Effector memory CD8-positive, alpha-beta T cell (primary cell): Measurements from ENCODE around the gene IGSF6.
"Not testable (repeated sequence)": the region's sequence is repeated elsewhere in the genome, so short reads cannot be mapped to it uniquely, and the experiment has no call there.

Experiments used
- ATAC-seq: fragments of 150-1000 bp; cut with Tn5 transposase; replicated peaks from 2 replicates; pipeline ENCODE4 v1.10.0; 2021; ENCODE audit warnings: mild to moderate bottlenecking, moderate library complexity
- DNase-seq, 3 experiments: peaks; one replicate each; pipeline ENCODE4 v3.0.0; 2021
- H3K27ac Mint-ChIP-seq, 2 donors: one replicate each; pipeline ENCODE4 v1.8.0; 2022; ENCODE audit warnings: mild to moderate bottlenecking in 2 of 2, mixed read lengths in 2 of 2, moderate library complexity in 2 of 2
- H3K27me3 Mint-ChIP-seq, 2 donors: one replicate each; pipeline ENCODE4 v1.8.0; 2022; ENCODE audit warnings: mixed read lengths in 2 of 2
- H3K36me3 Mint-ChIP-seq: one replicate; pipeline ENCODE4 v1.8.0; 2022; ENCODE audit warnings: mild to moderate bottlenecking, moderate library complexity, mixed read lengths; ENCODE audit not compliant: insufficient read depth
- H3K4me1 Mint-ChIP-seq, 2 donors: one replicate each; pipeline ENCODE4 v1.8.0; 2022; ENCODE audit warnings: low read depth in 2 of 2, mixed read lengths in 2 of 2
- H3K4me3 Mint-ChIP-seq, 2 donors: one replicate each; pipeline ENCODE4 v1.8.0; 2022; ENCODE audit warnings: mild to moderate bottlenecking in 2 of 2, mixed read lengths in 2 of 2, moderate library complexity in 2 of 2
- H3K9me3 Mint-ChIP-seq, 2 donors: one replicate each; pipeline ENCODE4 v1.8.0; 2022; ENCODE audit warnings: mixed read lengths in 2 of 2
- total RNA-seq, 9 experiments: gene quantifications; one replicate each; lab custom pipeline; 2026; lab: John Stamatoyannopoulos, UW

The IGSF6 gene
- 0.11 to 0.88 (median 0.63) reads per million in 9 experiments for total RNA-seq

- Mint-ChIP-seq H3K4me3 (no peak within 1 kb of the TSS), H3K4me1 (peaks cover 19 to 27% of the 10 kb centered on the region in 2 donors)
These were observed at the start of gene IGSF6 for GRCh38 chr16:21652453-21652852. Gene IGSF6, minus strand, starts transcription at chr16:21652608. Its CDS starts 10 bp downstream, at chr16:21652598.

GRCh38 chr16:21701271-21701670, 48.9 kb upstream of the IGSF6 start:
- no peaks in the 10 kb centered on the region for H3K4me1 Mint-ChIP-seq
- no peak overlapping the region for H3K27ac Mint-ChIP-seq
- no peaks in the 10 kb centered on the region for H3K9me3 Mint-ChIP-seq
- no peak for ATAC-seq
- no peak overlapping the region for H3K4me3 Mint-ChIP-seq
- no peaks in the 10 kb centered on the region for H3K36me3 Mint-ChIP-seq
- H3K27me3 Mint-ChIP-seq, result no peaks in the 10 kb centered on the region
- no peak for DNase-seq

More at GRCh38 chr16:21652453-21652852, at the start of gene IGSF6:
- peak within 1 kb of the TSS; percentile 51 to 79 for H3K27ac Mint-ChIP-seq
- no peaks in the 10 kb centered on the region for H3K27me3 Mint-ChIP-seq
- DNase-seq (no peak), ATAC-seq (no peak)
- peaks cover 26% of the 10 kb centered on the region for H3K36me3 Mint-ChIP-seq
- no peaks in the 10 kb centered on the region for H3K9me3 Mint-ChIP-seq

DNA sequence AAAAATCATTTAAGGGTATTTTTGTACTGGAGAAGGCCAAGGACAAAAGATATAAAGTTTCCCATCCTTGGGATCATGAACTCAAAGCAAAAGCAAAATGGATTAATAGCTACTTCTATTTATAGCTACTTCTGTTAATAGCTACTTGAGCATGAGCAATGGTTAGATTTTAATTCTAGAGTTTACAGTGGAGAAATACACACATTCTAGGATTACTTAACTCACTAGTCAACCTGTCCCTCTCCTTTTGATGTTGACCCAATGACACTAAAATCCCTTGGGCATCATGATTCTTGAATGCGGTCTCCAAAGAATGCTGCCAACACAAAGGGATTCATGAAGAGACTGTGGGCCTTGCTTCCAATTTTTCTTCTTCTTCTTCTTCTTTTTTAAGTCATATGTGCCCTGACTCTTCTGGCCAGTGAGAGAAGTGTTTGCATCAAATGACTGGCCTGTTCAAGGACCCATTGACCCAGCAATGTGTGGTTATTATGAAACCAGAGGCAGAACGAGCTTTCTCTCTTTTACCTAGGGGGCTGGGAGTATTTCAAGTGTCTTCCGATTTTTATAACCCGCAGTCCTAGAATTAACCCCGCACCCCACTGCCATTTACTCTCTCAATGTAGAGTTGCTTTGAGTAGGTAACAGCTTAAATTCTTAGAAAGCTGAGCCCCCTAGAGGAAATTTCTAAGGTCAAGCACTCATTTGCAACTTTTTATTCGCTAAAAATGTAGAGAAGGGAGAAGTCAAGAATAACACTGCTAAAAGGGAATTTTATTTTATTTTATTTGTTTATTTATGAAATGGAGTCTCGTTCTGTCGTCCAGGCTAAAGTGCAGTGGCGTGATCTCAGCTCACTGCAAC, 46.0 kb upstream of the IGSF6 start:
- Mint-ChIP-seq H3K4me1 (no peaks in the 10 kb centered on the region), H3K4me3 (no peak overlapping the region), H3K36me3 (no peaks in the 10 kb centered on the region), H3K9me3 (no peaks in the 10 kb centered on the region), H3K27ac (no peak overlapping the region), H3K27me3 (no peaks in the 10 kb centered on the region)
- no peak for DNase-seq
- no peak for ATAC-seq

DNA sequence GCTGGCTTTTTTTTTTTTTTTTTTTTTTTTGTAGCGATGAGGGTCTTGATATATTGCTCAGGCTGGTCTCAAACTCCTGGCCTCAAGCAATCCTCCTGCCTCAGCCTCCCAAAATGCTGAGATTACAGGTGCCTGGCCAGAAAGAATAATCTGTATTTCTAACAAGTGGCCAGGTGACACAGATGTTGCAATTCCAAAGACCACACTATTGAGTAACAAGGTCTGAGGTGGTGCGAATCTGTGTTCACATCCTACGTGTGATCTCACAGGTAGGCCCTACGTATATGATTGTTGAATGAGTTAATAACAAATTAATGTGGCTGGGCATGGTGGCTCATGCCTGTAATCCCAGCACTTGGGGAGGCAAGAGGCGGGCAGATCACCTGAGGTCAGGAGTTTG, 44.6 kb upstream of the IGSF6 start:
- Mint-ChIP-seq H3K36me3 (no peaks in the 10 kb centered on the region), H3K27ac (no peak overlapping the region), H3K4me1 (no peaks in the 10 kb centered on the region), H3K4me3 (no peak overlapping the region), H3K9me3 (no peaks in the 10 kb centered on the region), H3K27me3 (peaks cover 5% of the 10 kb centered on the region in 2 donors)
- ATAC-seq (no peak), DNase-seq (no peak)

DNA sequence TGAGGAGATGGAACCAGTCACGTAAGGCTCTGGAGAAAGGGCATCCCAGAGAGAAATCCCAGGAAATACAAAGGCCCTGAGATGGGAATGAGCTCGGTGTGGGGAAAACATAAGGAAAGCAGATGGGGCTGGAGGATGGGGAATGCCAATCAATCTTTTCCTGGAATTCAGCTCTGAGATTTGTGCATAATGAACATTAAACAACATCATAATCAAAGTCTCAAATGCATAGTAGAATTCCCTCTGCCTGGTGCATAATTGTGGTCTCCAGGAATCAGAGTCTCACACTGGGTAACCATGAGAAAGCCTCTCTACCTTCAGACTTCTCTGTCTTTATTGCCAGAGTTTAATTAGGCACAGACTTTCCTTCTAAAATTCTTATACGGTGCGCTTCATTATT, 42.2 kb upstream of the IGSF6 start:
- Mint-ChIP-seq H3K27ac (no peak overlapping the region), H3K36me3 (no peaks in the 10 kb centered on the region), H3K4me3 (no peak overlapping the region), H3K9me3 (no peaks in the 10 kb centered on the region), H3K27me3 (peaks cover 7 to 9% of the 10 kb centered on the region in 2 donors), H3K4me1 (no peaks in the 10 kb centered on the region)
- ATAC-seq (no peak), DNase-seq (no peak)

GRCh38 chr16:21690967-21691366, 38.6 kb upstream of the IGSF6 start:
- H3K27me3 Mint-ChIP-seq, result peaks cover 7 to 15% of the 10 kb centered on the region in 2 donors
- not testable (repeated sequence) for H3K4me3 Mint-ChIP-seq, H3K4me1 Mint-ChIP-seq, H3K9me3 Mint-ChIP-seq, DNase-seq, H3K36me3 Mint-ChIP-seq, H3K27ac Mint-ChIP-seq, ATAC-seq

DNA sequence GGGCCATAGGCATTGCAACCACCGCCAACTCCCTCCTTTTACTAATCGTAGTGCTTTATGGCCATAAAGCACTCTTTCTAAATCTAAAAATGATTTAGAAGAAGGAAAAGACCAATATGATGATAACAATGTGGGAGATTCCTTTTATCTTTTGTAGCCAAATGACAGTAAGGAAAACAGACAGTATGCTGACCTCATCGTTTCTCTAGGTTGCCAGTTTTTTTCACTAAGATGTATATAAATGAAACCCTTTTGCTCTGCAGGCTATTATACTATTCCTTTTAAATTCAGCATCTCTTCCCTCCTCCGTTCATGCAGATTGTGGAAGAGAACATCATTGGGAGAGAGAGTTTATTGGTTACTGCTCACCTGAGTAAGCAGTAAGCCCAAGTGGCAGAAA, 36.7 kb upstream of the IGSF6 start:
- Mint-ChIP-seq H3K27me3 (peaks cover 7 to 15% of the 10 kb centered on the region in 2 donors), H3K4me1 (no peaks in the 10 kb centered on the region), H3K9me3 (no peaks in the 10 kb centered on the region), H3K4me3 (no peak overlapping the region), H3K27ac (no peak overlapping the region), H3K36me3 (no peaks in the 10 kb centered on the region)
- ATAC-seq (no peak), DNase-seq (no peak)

DNA sequence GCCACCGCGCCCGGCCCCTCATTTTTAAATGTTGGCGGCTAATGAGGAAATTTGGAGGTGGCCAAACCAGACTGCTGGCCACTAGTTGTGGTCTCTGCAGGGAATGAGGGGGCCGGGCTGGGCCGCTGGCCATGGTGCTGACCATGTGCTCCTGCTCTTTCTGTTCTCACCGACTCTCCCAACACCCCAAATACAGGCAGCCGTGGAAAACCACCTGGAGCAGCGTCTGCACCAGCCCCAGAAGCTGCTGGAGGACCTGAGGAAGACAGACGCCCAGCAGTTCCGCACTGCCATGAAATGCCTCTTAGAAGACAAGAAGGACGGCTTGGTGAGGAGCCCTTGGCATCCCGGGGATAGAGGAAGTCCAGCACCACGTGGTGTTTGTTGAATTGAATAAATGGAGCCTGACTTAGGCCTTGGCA, 32.6 kb upstream of the IGSF6 start:
- Mint-ChIP-seq H3K4me3 (no peak overlapping the region), H3K36me3 (no peaks in the 10 kb centered on the region), H3K27ac (no peak overlapping the region), H3K4me1 (no peaks in the 10 kb centered on the region), H3K9me3 (no peaks in the 10 kb centered on the region), H3K27me3 (peaks cover 0 to 23% of the 10 kb centered on the region in 2 donors)
- DNase-seq (no peak), ATAC-seq (no peak)

DNA sequence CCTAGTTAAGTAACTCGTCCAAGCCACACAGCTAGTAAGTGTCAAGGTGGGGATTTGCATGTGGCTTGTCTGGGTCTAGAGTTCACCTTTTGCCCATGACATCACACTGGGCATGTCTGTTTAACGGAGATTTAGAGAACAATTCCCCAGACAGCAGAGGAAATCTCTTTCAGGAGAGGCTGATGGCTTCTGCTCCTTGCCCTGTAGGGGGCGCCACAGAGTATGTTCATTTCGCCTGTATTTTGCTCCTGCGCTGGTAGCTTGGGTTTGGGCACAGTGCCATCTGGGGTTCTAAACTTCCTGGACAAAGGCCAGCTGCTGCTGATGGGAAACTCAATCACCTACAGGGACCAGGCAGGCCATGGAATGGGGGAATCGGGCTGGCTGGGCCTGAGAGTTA, 31.8 kb upstream of the IGSF6 start:
- Mint-ChIP-seq H3K36me3 (no peaks in the 10 kb centered on the region), H3K27ac (no peak overlapping the region), H3K27me3 (peaks cover 0 to 25% of the 10 kb centered on the region in 2 donors), H3K9me3 (no peaks in the 10 kb centered on the region), H3K4me1 (no peaks in the 10 kb centered on the region), H3K4me3 (no peak overlapping the region)
- no peak for ATAC-seq
- DNase-seq, result peak; percentile 8 to 14 (median 11)

- no peak for DNase-seq
- H3K36me3 Mint-ChIP-seq, result no peaks in the 10 kb centered on the region
- no peak overlapping the region for H3K27ac Mint-ChIP-seq
- H3K4me1 Mint-ChIP-seq, result no peaks in the 10 kb centered on the region
- no peak overlapping the region for H3K4me3 Mint-ChIP-seq
- no peak for ATAC-seq
- H3K9me3 Mint-ChIP-seq, result no peaks in the 10 kb centered on the region
- peaks cover 0 to 33% of the 10 kb centered on the region in 2 donors for H3K27me3 Mint-ChIP-seq
These were observed 30.8 kb upstream of the IGSF6 start for GRCh38 chr16:21683184-21683583.

GRCh38 chr16:21680714-21681113, 28.3 kb upstream of the IGSF6 start:
- peaks cover 0 to 26% of the 10 kb centered on the region in 2 donors for H3K27me3 Mint-ChIP-seq
- not testable (repeated sequence) for ATAC-seq, H3K36me3 Mint-ChIP-seq, H3K27ac Mint-ChIP-seq, DNase-seq, H3K4me1 Mint-ChIP-seq, H3K9me3 Mint-ChIP-seq, H3K4me3 Mint-ChIP-seq

GRCh38 chr16:21674456-21674855, 22.0 kb upstream of the IGSF6 start:
- not testable (repeated sequence) for DNase-seq, H3K9me3 Mint-ChIP-seq, H3K4me3 Mint-ChIP-seq, ATAC-seq, H3K36me3 Mint-ChIP-seq, H3K4me1 Mint-ChIP-seq, H3K27ac Mint-ChIP-seq
- H3K27me3 Mint-ChIP-seq, result peaks cover 8 to 19% of the 10 kb centered on the region in 2 donors

GRCh38 chr16:21673469-21673868, 21.1 kb upstream of the IGSF6 start:
- no peak overlapping the region for H3K27ac Mint-ChIP-seq

DNA sequence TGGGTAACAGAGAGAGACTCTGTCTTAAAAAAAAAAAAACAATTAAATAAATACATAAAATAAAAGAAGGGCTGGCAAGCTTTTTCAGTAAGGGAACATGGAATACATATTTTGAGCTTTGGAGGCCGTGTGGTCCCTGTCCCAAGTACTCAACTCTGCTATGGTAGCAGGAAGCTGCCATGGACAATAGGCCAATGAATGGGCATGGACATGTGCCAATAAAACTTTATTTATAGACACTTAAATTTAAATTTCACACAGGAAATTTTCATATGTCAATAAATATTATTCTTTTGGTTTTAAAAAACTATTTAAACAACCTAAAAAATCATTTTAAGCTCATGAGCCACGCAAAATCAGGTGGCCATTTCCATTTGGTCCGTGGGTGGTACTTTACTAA, 15.2 kb upstream of the IGSF6 start:
- Mint-ChIP-seq H3K9me3 (no peaks in the 10 kb centered on the region), H3K36me3 (peaks cover 2% of the 10 kb centered on the region), H3K27me3 (peaks cover 8 to 34% of the 10 kb centered on the region in 2 donors), H3K4me1 (peaks cover 0 to 2% of the 10 kb centered on the region in 2 donors), H3K4me3 (no peak overlapping the region), H3K27ac (no peak overlapping the region)
- DNase-seq (no peak), ATAC-seq (no peak)

More at GRCh38 chr16:21673469-21673868, 21.1 kb upstream of the IGSF6 start:
- H3K4me3 Mint-ChIP-seq, result no peak overlapping the region
- no peaks in the 10 kb centered on the region for H3K36me3 Mint-ChIP-seq
- H3K9me3 Mint-ChIP-seq, result no peaks in the 10 kb centered on the region
- ATAC-seq, result no peak
- H3K4me1 Mint-ChIP-seq, result no peaks in the 10 kb centered on the region
- H3K27me3 Mint-ChIP-seq, result peaks cover 8 to 16% of the 10 kb centered on the region in 2 donors
- DNase-seq, result no peak
